Muscle layer of duodenum (tissue), 2 donors: Measurements from ENCODE around the gene FGGY.
"Not testable (repeated sequence)": the region's sequence is repeated elsewhere in the genome, so short reads cannot be mapped to it uniquely, and the experiment has no call there.

Experiments
- H3K27ac ChIP-seq: one replicate; pipeline ENCODE4 v1.7.0; 2013; ENCODE audit warnings: mild to moderate bottlenecking, low read length
- H3K27me3 ChIP-seq: one replicate; pipeline ENCODE4 v1.7.0; 2013; ENCODE audit warnings: low read depth, mild to moderate bottlenecking, control low read depth, low read length
- H3K36me3 ChIP-seq, 2 donors: one replicate each; pipeline ENCODE4 v1.7.0; 2013; ENCODE audit warnings: low read length in 2 of 2, control low read depth in 1 of 2, mild to moderate bottlenecking in 1 of 2; ENCODE audit not compliant: insufficient read depth in 2 of 2, control insufficient read depth in 1 of 2
- H3K4me1 ChIP-seq, 2 donors: one replicate each; pipeline ENCODE4 v1.7.0; 2013; ENCODE audit warnings: low read length in 2 of 2, mild to moderate bottlenecking in 2 of 2, control low read depth in 1 of 2, moderate library complexity in 1 of 2; ENCODE audit not compliant: insufficient read depth in 2 of 2, control insufficient read depth in 1 of 2
- H3K4me3 ChIP-seq, 2 donors: one replicate each; pipeline ENCODE4 v1.7.0; 2013; ENCODE audit warnings: low read length in 2 of 2, low read depth in 1 of 2, mild to moderate bottlenecking in 1 of 2
- H3K9me3 ChIP-seq, 2 donors: one replicate each; pipeline ENCODE4 v1.7.0; 2013; ENCODE audit warnings: low read length in 2 of 2, control low read depth in 1 of 2, mild to moderate bottlenecking in 1 of 2; ENCODE audit not compliant: control insufficient read depth in 1 of 2
- donor health status: healthy.

The FGGY gene

GRCh38 chr1:59643526-59643925, 346.6 kb downstream of the FGGY start:
- no peak overlapping the region for H3K27ac ChIP-seq
- H3K36me3 ChIP-seq, result no peaks in the 10 kb centered on the region
- peaks cover 0 to 3% of the 10 kb centered on the region in 2 donors for H3K4me1 ChIP-seq
- no peak overlapping the region for H3K4me3 ChIP-seq
- no peaks in the 10 kb centered on the region for H3K27me3 ChIP-seq
- no peaks in the 10 kb centered on the region for H3K9me3 ChIP-seq

DNA sequence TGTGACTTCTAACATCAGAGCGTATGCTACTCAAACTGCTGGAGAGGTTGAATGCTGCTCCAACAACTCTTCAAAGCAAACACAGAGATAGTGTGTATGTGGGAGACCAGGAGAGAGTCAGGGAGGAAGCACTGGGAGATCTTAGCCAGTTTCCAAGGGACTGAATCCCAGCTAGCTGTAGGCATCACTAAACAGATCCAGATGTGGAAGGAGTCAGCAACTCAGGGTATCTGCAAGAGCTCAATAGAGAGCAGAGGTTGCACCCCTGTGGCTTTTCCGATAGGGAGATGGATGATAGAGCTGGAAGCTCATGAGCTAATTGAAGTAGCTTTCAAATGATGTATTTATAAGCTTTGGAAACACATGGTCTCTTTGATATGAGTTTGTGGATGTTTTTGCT, 349.0 kb downstream of the FGGY start:
- Histone ChIP-seq H3K36me3 (no peaks in the 10 kb centered on the region), H3K4me1 (no peaks in the 10 kb centered on the region), H3K27ac (no peak overlapping the region), H3K4me3 (no peak overlapping the region), H3K9me3 (no peaks in the 10 kb centered on the region), H3K27me3 (no peaks in the 10 kb centered on the region)

DNA sequence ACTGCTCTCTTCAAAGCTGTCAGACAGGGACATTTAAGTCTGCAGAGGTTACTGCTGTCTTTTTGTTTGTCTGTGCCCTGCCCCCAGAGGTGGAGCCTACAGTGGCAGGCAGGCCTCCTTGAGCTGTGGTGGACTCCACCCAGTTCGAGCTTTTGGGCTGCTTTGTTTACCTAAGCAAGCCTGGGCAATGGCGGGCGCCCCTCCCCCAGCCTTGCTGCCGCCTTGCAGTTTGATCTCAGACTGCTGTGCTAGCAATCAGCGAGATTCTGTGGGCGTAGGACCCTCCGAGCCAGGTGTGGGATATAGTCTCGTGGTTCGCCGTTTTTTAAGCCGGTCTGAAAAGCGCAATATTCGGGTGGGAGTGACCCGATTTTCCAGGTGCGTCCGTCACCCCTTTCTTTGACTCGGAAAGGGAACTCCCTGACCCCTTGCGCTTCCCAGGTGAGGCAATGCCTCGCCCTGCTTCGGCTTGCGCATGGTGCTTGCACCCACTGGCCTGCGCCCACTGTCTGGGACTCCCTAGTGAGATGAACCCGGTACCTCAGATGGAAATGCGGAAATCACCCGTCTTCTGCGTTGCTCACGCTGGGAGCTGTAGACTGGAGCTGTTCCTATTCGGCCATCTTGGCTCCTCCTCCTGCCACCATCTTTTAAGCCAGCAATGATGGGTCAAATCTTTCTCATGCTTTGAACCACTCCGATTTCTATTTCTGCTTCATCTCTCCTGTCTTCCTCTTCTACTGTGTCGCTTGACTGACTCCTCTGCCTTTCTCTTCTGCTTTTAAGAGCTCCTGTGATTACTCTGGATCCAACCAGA, 356.5 kb downstream of the FGGY start:
- H3K4me1 ChIP-seq, H3K4me3 ChIP-seq, H3K9me3 ChIP-seq, H3K36me3 ChIP-seq, H3K27me3 ChIP-seq, H3K27ac ChIP-seq: not testable (repeated sequence)

DNA sequence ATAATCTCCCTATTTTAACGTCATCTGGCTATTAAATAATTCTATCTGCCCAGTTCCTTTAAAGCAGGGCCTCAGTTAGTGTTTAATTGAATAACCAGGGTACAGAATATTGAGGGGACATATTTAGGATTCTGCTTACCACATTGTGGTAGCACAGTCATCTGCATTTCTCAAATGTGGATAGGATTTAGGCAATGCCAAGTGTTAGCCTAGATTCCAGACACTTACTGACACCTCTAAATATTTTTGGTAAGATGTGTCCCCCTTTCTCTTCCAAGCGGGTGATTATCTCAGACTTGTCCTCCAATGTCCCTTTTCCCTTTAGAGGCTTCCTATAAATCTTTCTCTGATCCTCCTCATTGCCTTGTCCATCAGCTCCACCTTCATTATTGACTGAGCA, 357.1 kb downstream of the FGGY start:
- no peaks in the 10 kb centered on the region for H3K27me3 ChIP-seq
- no peaks in the 10 kb centered on the region for H3K36me3 ChIP-seq
- no peak overlapping the region for H3K27ac ChIP-seq
- H3K4me3 ChIP-seq, result no peak overlapping the region
- no peaks in the 10 kb centered on the region for H3K4me1 ChIP-seq
- H3K9me3 ChIP-seq, result no peaks in the 10 kb centered on the region

DNA sequence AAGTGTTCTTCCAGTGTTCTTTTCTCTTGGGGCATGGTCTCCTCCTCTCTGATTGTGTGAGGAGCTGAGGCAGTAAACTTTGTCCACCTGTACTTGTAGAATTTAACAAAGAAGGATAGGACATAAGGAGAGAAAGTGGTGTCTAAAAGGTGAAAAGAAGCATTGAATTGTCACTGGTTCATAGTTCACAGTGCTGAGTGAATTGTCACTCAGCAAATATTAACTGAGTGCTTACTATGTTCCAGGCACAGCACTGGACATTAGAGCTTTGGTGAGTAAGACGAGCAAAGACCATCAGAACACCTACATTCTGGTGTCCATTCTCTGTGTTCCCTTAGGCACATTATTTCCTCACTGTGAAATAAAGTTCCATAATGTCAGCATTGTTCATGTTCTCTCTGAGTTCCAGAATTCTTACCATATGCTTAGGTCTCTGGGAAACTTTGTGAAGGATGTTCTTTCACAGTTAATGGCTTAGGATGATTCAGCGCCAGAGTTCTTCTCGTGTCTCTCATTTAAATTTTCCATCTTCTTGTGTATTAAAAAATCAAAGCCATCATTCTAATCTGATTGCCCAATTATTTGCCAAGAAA, 361.1 kb downstream of the FGGY start:
- Histone ChIP-seq H3K27me3 (no peaks in the 10 kb centered on the region), H3K4me1 (no peaks in the 10 kb centered on the region), H3K4me3 (no peak overlapping the region), H3K36me3 (no peaks in the 10 kb centered on the region), H3K27ac (no peak overlapping the region), H3K9me3 (no peaks in the 10 kb centered on the region)

DNA sequence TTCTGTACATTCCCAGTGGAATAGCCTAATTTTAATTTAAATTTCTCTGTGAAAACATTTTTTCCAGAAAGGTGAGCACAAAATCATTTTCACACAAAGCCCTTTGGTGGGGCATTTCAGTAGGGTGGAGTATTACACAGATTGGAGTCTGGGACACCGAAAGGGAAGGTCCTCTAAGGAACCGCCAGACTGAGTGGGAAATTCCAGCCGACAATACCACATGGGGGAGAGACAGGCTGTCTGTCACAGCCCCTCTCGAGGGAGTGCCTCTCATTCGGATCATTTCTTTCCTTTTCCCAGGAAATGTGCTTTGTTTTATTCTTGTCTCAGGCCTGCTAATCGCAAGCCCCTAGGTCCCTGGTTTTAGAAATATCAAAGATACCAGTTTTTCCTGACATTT, 367.3 kb downstream of the FGGY start:
- no peaks in the 10 kb centered on the region for H3K36me3 ChIP-seq
- no peak overlapping the region for H3K27ac ChIP-seq

DNA sequence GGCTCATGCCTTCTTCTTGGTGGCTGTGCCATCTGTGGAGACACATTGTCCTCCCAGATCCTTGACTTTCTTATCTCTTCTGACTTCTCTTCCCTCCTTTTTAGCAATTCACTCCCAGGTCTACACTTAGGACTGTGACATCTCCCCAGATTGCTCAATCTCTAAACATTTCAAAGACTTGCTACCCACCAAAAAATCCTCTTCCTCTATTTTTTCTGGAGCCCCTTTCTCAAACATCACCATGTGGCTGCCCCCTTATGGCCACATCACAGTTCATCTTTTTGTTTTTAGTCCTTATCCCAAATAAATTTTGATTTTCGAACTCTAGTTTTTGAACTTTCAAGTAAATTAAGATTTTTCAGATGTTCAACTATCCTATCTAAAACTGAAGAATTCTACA, 369.2 kb downstream of the FGGY start:
- no peaks in the 10 kb centered on the region for H3K4me1 ChIP-seq
- no peaks in the 10 kb centered on the region for H3K27me3 ChIP-seq
- H3K4me3 ChIP-seq, result no peak overlapping the region
- H3K9me3 ChIP-seq, result no peaks in the 10 kb centered on the region
- H3K36me3 ChIP-seq, result no peaks in the 10 kb centered on the region
- H3K27ac ChIP-seq, result no peak overlapping the region

More for the DNA sequence above, 367.3 kb downstream of the FGGY start:
- no peaks in the 10 kb centered on the region for H3K27me3 ChIP-seq
- no peaks in the 10 kb centered on the region for H3K9me3 ChIP-seq
- no peak overlapping the region for H3K4me3 ChIP-seq
- no peaks in the 10 kb centered on the region for H3K4me1 ChIP-seq

GRCh38 chr1:59667020-59667419, 370.1 kb downstream of the FGGY start:
- H3K9me3 ChIP-seq, result no peaks in the 10 kb centered on the region
- no peak overlapping the region for H3K27ac ChIP-seq
- H3K36me3 ChIP-seq, result no peaks in the 10 kb centered on the region
- no peaks in the 10 kb centered on the region for H3K4me1 ChIP-seq
- H3K27me3 ChIP-seq, result no peaks in the 10 kb centered on the region
- no peak overlapping the region for H3K4me3 ChIP-seq

- Histone ChIP-seq H3K27ac (no peak overlapping the region), H3K9me3 (no peaks in the 10 kb centered on the region), H3K36me3 (no peaks in the 10 kb centered on the region), H3K27me3 (no peaks in the 10 kb centered on the region), H3K4me1 (peaks cover 0 to 11% of the 10 kb centered on the region in 2 donors), H3K4me3 (no peak overlapping the region)
Observed at GRCh38 chr1:59669752-59670312, 372.9 kb downstream of the FGGY start.

- Histone ChIP-seq H3K36me3 (no peaks in the 10 kb centered on the region), H3K27me3 (no peaks in the 10 kb centered on the region), H3K27ac (no peak overlapping the region)
Observed at GRCh38 chr1:59670662-59671061, 373.8 kb downstream of the FGGY start.

GRCh38 chr1:59671066-59671952, 374.4 kb downstream of the FGGY start:
- no peaks in the 10 kb centered on the region for H3K9me3 ChIP-seq
- no peaks in the 10 kb centered on the region for H3K27me3 ChIP-seq
- peaks cover 0 to 13% of the 10 kb centered on the region in 2 donors for H3K4me1 ChIP-seq
- H3K36me3 ChIP-seq, result no peaks in the 10 kb centered on the region
- peak overlapping the region; percentile 27 for H3K27ac ChIP-seq
- H3K4me3 ChIP-seq, result no peak overlapping the region

More at GRCh38 chr1:59670662-59671061, 373.8 kb downstream of the FGGY start:
- Histone ChIP-seq H3K9me3 (no peaks in the 10 kb centered on the region), H3K4me1 (peaks cover 0 to 13% of the 10 kb centered on the region in 2 donors), H3K4me3 (no peak overlapping the region)
